H9 (cell line): ENCODE results near the gene SLC23A3. TPM values are rescaled to one million over a fixed set of nuclear protein-coding genes. Genes with fewer than 3 reads are reported as not detected.

Source experiments
- DNase-seq: peaks from one replicate; pipeline ENCODE4 v3.0.0-alpha.2; 2017
- H2AFZ ChIP-seq: one replicate; pipeline ENCODE4 v1.6.1; 2013; ENCODE audit warnings: mild to moderate bottlenecking, low read length, control low read depth, moderate library complexity
- H2AK5ac ChIP-seq: 2 replicates; pipeline ENCODE4 v1.6.1; 2013; ENCODE audit warnings: low read length, control low read depth, mixed read lengths; ENCODE audit not compliant: insufficient read length
- H2BK120ac ChIP-seq: one replicate; pipeline ENCODE4 v1.6.1; 2013; ENCODE audit warnings: low read depth, mild to moderate bottlenecking, low read length, control low read depth, inconsistent platforms; ENCODE audit not compliant: poor library complexity, severe bottlenecking
- H2BK12ac ChIP-seq: 2 replicates; pipeline ENCODE4 v1.6.1; 2013; ENCODE audit warnings: low read length, control low read depth, mixed read lengths, low read depth; ENCODE audit not compliant: insufficient read length
- H2BK15ac ChIP-seq: 2 replicates; pipeline ENCODE4 v1.6.1; 2013; ENCODE audit warnings: low read depth, low read length, control low read depth
- H2BK20ac ChIP-seq: one replicate; pipeline ENCODE4 v1.6.1; 2013; ENCODE audit warnings: low read depth, mild to moderate bottlenecking, low read length, control low read depth, inconsistent platforms; ENCODE audit not compliant: poor library complexity, severe bottlenecking
- H2BK5ac ChIP-seq: 2 replicates; pipeline ENCODE4 v1.6.1; 2013; ENCODE audit warnings: low read length, control low read depth, mixed read lengths; ENCODE audit not compliant: insufficient read length
- H3K14ac ChIP-seq: 2 replicates; pipeline ENCODE4 v1.6.1; 2013; ENCODE audit warnings: low read length, control low read depth; ENCODE audit not compliant: insufficient read depth
- H3K18ac ChIP-seq: 2 replicates; pipeline ENCODE4 v1.6.1; 2013; ENCODE audit warnings: low read depth, mild to moderate bottlenecking, mixed read lengths, low read length, control low read depth; ENCODE audit not compliant: insufficient read length
- H3K23ac ChIP-seq: 2 replicates; pipeline ENCODE4 v1.6.1; 2013; ENCODE audit warnings: low read length, control low read depth, mixed read lengths, low read depth; ENCODE audit not compliant: insufficient read length
- H3K23me2 ChIP-seq: 2 replicates; pipeline ENCODE4 v1.6.1; 2013; ENCODE audit warnings: low read depth, mild to moderate bottlenecking, mixed read lengths, low read length, control low read depth; ENCODE audit not compliant: insufficient read length, poor library complexity, severe bottlenecking
- H3K27ac ChIP-seq: 2 replicates; pipeline ENCODE4 v1.5.1; 2013; ENCODE audit warnings: low read length, control low read depth, mixed read lengths, low read depth; ENCODE audit not compliant: insufficient read length
- H3K27me3 ChIP-seq: 2 replicates; pipeline ENCODE4 v1.6.1; 2013; ENCODE audit warnings: low read length, control low read depth, inconsistent platforms; ENCODE audit not compliant: insufficient read depth
- H3K4ac ChIP-seq: 2 replicates; pipeline ENCODE4 v1.6.1; 2013; ENCODE audit warnings: low read depth, mild to moderate bottlenecking, control low read depth, inconsistent platforms, low read length, moderate library complexity
- H3K4me1 ChIP-seq: 2 replicates; pipeline ENCODE4 v1.6.1; 2013; ENCODE audit warnings: low read length, control low read depth, inconsistent platforms; ENCODE audit not compliant: insufficient read depth
- H3K4me2 ChIP-seq: 2 replicates; pipeline ENCODE4 v1.6.1; 2013; ENCODE audit warnings: low read length, control low read depth, mixed read lengths; ENCODE audit not compliant: insufficient read length, insufficient read depth
- H3K56ac ChIP-seq: 2 replicates; pipeline ENCODE4 v1.6.1; 2013; ENCODE audit warnings: low read depth, mild to moderate bottlenecking, mixed read lengths, low read length, control low read depth; ENCODE audit not compliant: insufficient read length
- H3K79me1 ChIP-seq: 2 replicates; pipeline ENCODE4 v1.6.1; 2013; ENCODE audit warnings: low read depth, mild to moderate bottlenecking, moderate library complexity, low read length, control low read depth, inconsistent platforms; ENCODE audit not compliant: insufficient read depth, poor library complexity, severe bottlenecking
- H3K79me2 ChIP-seq: 2 replicates; pipeline ENCODE4 v1.6.1; 2013; ENCODE audit warnings: low read length, control low read depth, inconsistent platforms; ENCODE audit not compliant: insufficient read depth
- H3K9ac ChIP-seq: 2 replicates; pipeline ENCODE4 v1.6.1; 2013; ENCODE audit warnings: low read length, control low read depth, mixed read lengths; ENCODE audit not compliant: insufficient read length; ENCODE audit errors: extremely low read depth
- H3K9me3 ChIP-seq: one replicate; pipeline ENCODE4 v1.6.1; 2013; ENCODE audit warnings: low read depth, low read length, inconsistent platforms; ENCODE audit not compliant: control insufficient read depth
- H3T11ph ChIP-seq: one replicate; pipeline ENCODE4 v1.6.1; 2013; ENCODE audit warnings: mild to moderate bottlenecking, low read length, control low read depth, inconsistent platforms
- H4K20me1 ChIP-seq: one replicate; pipeline ENCODE4 v1.6.1; 2013; ENCODE audit not compliant: control insufficient read depth, insufficient read length, insufficient read depth
- H4K5ac ChIP-seq: 2 replicates; pipeline ENCODE4 v1.6.1; 2013; ENCODE audit warnings: low read depth, mild to moderate bottlenecking, mixed read lengths, low read length, control low read depth; ENCODE audit not compliant: insufficient read length
- H4K8ac ChIP-seq: replicated peaks from 2 replicates; pipeline ENCODE4 v1.6.1; 2013; ENCODE audit warnings: low read length, control low read depth, mixed read lengths, low read depth; ENCODE audit not compliant: insufficient read length
- H4K91ac ChIP-seq: 2 replicates; pipeline ENCODE4 v1.6.1; 2013; ENCODE audit warnings: low read depth, mild to moderate bottlenecking, moderate library complexity, mixed read lengths, low read length, control low read depth; ENCODE audit not compliant: insufficient read length
- H3K27ac Mint-ChIP-seq, 3 experiments: 2 replicates in 2 of 3; 3 replicates in 1 of 3; pipeline ENCODE4 v1.8.0; 2020 to 2021; ENCODE audit warnings: mixed read lengths in 3 of 3, mild to moderate bottlenecking in 1 of 3, moderate library complexity in 1 of 3
- H3K27me3 Mint-ChIP-seq: 2 replicates; pipeline ENCODE4 v1.8.0; 2021; ENCODE audit warnings: low read depth, mild to moderate bottlenecking, moderate library complexity, mixed read lengths
- H3K36me3 Mint-ChIP-seq, 3 experiments: 2 replicates in 2 of 3; 3 replicates in 1 of 3; pipeline ENCODE4 v1.8.0; 2020 to 2021; ENCODE audit warnings: low read depth in 3 of 3, mixed read lengths in 3 of 3; ENCODE audit not compliant: insufficient read depth in 1 of 3
- H3K4me1 Mint-ChIP-seq, 2 experiments: 2 replicates each; pipeline ENCODE4 v1.8.0; 2020; ENCODE audit warnings: mixed read lengths in 2 of 2
- H3K4me3 Mint-ChIP-seq, 2 experiments: 2 replicates in 1 of 2; 3 replicates in 1 of 2; pipeline ENCODE4 v1.8.0; 2020 to 2021; ENCODE audit warnings: mild to moderate bottlenecking in 2 of 2, mixed read lengths in 2 of 2, moderate library complexity in 1 of 2
- H3K9me3 Mint-ChIP-seq, 2 experiments: 2 replicates in 1 of 2; 3 replicates in 1 of 2; pipeline ENCODE4 v1.8.0; 2020; ENCODE audit warnings: mild to moderate bottlenecking in 2 of 2, mixed read lengths in 2 of 2, moderate library complexity in 1 of 2
- WGBS: extraction: QIAGEN DNeasy Blood & Tissue Kit; methylation state at CpG from one replicate; pipeline ENCODE4 v1.1.7; 2013; ENCODE audit warnings: missing lambda C conversion rate, low lambda C conversion rate, mixed read lengths; ENCODE audit not compliant: insufficient read length; ENCODE audit errors: extremely low coverage; 5-methylcytosine and 5-hydroxymethylcytosine counted together
- total RNA-seq: library from RNA; stranded (reverse); gene quantifications from 2 replicates; pipeline ENCODE4 v1.2.1, GENCODE V29; 2021
- TF ChIP-seq, protein P1 (sequence below): fragments of 200-600 bp; sonication (generic); conservative IDR thresholded peaks from 3 replicates; pipeline ENCODE4 v1.8.0; 2021; ENCODE audit warnings: antibody characterized with exemption, mild to moderate bottlenecking

The SLC23A3 gene
- total RNA-seq, 1 experiment from 2014 or later: 1.2 TPM

DNA sequence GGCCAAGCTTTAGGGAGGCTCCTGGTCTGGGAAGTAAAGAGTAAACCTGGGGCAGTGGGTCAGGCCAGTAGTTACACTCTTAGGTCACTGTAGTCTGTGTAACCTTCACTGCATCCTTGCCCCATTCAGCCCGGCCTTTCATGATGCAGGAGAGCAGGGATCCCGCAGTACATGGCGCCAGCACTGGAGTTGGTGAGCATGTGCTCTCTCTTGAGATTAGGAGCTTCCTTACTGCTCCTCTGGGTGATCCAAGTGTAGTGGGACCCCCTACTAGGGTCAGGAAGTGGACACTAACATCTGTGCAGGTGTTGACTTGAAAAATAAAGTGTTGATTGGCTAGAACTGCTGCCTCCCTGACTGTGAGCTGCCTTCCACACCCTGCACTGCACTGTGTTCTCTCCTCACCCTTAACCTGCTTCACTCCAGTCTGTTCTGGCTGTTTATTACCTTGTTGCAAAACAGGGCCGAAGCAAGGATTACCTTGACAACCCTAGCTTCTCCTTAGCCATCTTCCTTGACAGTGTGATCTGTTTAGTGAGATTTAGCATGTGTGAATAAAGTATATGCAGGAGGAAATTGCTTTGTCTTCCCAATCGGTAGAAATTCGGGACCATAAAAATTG is 13.4 kb upstream of the SLC23A3 start:
- H3K23ac ChIP-seq: no peak overlapping the region
- H3K4me2 ChIP-seq: no peak overlapping the region
- no peak overlapping the region for H4K8ac ChIP-seq
- no peak overlapping the region for H3K56ac ChIP-seq
- no peak for DNase-seq
- H3K27me3 ChIP-seq: no peaks in the 10 kb centered on the region
- H3K4ac ChIP-seq: no peak overlapping the region
- no peak overlapping the region for H3K14ac ChIP-seq
- H3K23me2 ChIP-seq: peaks cover 4% of the 10 kb centered on the region
- H3K79me2 ChIP-seq: no peaks in the 10 kb centered on the region
- Mint-ChIP-seq H3K36me3 (peaks cover 16 to 45% (median 34%) of the 10 kb centered on the region in 3 experiments), H3K4me1 (peaks cover 8 to 9% of the 10 kb centered on the region in 2 experiments), H3K27me3 (no peaks in the 10 kb centered on the region), H3K9me3 (no peaks in the 10 kb centered on the region; a peak in 1 of 5 replicates), H3K27ac (no peak overlapping the region; a peak in 1 of 7 replicates), H3K4me3 (no peak overlapping the region)
- H4K20me1 ChIP-seq: no peaks in the 10 kb centered on the region
- H3K4me1 ChIP-seq: 0 out of 2 replicates have a peak, but pooled peaks cover 3% of the 10 kb centered on the region
- TF ChIP-seq, protein P1, sequence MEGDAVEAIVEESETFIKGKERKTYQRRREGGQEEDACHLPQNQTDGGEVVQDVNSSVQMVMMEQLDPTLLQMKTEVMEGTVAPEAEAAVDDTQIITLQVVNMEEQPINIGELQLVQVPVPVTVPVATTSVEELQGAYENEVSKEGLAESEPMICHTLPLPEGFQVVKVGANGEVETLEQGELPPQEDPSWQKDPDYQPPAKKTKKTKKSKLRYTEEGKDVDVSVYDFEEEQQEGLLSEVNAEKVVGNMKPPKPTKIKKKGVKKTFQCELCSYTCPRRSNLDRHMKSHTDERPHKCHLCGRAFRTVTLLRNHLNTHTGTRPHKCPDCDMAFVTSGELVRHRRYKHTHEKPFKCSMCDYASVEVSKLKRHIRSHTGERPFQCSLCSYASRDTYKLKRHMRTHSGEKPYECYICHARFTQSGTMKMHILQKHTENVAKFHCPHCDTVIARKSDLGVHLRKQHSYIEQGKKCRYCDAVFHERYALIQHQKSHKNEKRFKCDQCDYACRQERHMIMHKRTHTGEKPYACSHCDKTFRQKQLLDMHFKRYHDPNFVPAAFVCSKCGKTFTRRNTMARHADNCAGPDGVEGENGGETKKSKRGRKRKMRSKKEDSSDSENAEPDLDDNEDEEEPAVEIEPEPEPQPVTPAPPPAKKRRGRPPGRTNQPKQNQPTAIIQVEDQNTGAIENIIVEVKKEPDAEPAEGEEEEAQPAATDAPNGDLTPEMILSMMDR: no peak
- H3T11ph ChIP-seq: no peak overlapping the region
- no peak overlapping the region for H4K91ac ChIP-seq
- no peak overlapping the region for H2BK120ac ChIP-seq
- H2BK5ac ChIP-seq: no peak overlapping the region
- no peak overlapping the region for H2BK12ac ChIP-seq
- no peaks in the 10 kb centered on the region for H3K9me3 ChIP-seq
- H2AFZ ChIP-seq: no peak overlapping the region
- H2BK20ac ChIP-seq: no peak overlapping the region
- H3K9ac ChIP-seq: no peak overlapping the region
- H4K5ac ChIP-seq: no peak overlapping the region
- peaks cover 3% of the 10 kb centered on the region for H3K79me1 ChIP-seq
- H2AK5ac ChIP-seq: no peak overlapping the region
- no peak overlapping the region for H3K27ac ChIP-seq
- H3K18ac ChIP-seq: no peak overlapping the region
- no CpG with 5 or more reads among the region's 6 CpGs for WGBS
- no peak overlapping the region for H2BK15ac ChIP-seq
